T-helper 2 cell treated with Interferon-gamma antibody and Interleukin-4, amounts not matched to agents 5 μg/mL and 100 μg/mL, for 36 hours (primary cell): ENCODE results near the gene SCYGR1.
"Not testable (repeated sequence)": the region's sequence is repeated elsewhere in the genome, so short reads cannot be mapped to it uniquely, and the experiment has no call there.

Source experiments
- DNase-seq: peaks from one replicate; pipeline ENCODE4 v3.0.0; 2021; ENCODE audit warnings: low spot score
- H3K27ac Mint-ChIP-seq: one replicate; pipeline ENCODE4 v1.8.0; 2021; ENCODE audit warnings: mild to moderate bottlenecking, mixed read lengths
- H3K27me3 Mint-ChIP-seq: one replicate; pipeline ENCODE4 v1.8.0; 2021; ENCODE audit warnings: low read depth, mixed read lengths
- H3K36me3 Mint-ChIP-seq: one replicate; pipeline ENCODE4 v1.8.0; 2021; ENCODE audit warnings: low read depth, mixed read lengths
- H3K4me1 Mint-ChIP-seq: one replicate; pipeline ENCODE4 v1.8.0; 2021; ENCODE audit warnings: low read depth, mixed read lengths
- H3K4me3 Mint-ChIP-seq: one replicate; pipeline ENCODE4 v1.8.0; 2022; ENCODE audit warnings: mild to moderate bottlenecking, moderate library complexity, mixed read lengths
- H3K9me3 Mint-ChIP-seq: one replicate; pipeline ENCODE4 v1.8.0; 2021; ENCODE audit warnings: mixed read lengths

Gene SCYGR1

GRCh38 chr2:227387583-227387982, at the start of gene SCYGR1:
Gene SCYGR1, minus strand, starts transcription at chr2:227387949. Its CDS starts 0 bp downstream, at chr2:227387949.
- not testable (repeated sequence) for DNase-seq, H3K4me3 Mint-ChIP-seq, H3K27me3 Mint-ChIP-seq, H3K4me1 Mint-ChIP-seq, H3K36me3 Mint-ChIP-seq, H3K27ac Mint-ChIP-seq, H3K9me3 Mint-ChIP-seq

GRCh38 chr2:227436436-227437174, 48.9 kb upstream of the SCYGR1 start:
- DNase-seq = no peak
- Mint-ChIP-seq H3K27me3 (no peaks in the 10 kb centered on the region), H3K27ac (no peak overlapping the region), H3K4me3 (no peak overlapping the region), H3K9me3 (peaks cover 14% of the 10 kb centered on the region), H3K36me3 (peaks cover 3% of the 10 kb centered on the region), H3K4me1 (no peaks in the 10 kb centered on the region)

- peaks cover 3% of the 10 kb centered on the region for H3K36me3 Mint-ChIP-seq
- H3K27me3 Mint-ChIP-seq = no peaks in the 10 kb centered on the region
- H3K9me3 Mint-ChIP-seq = peaks cover 14% of the 10 kb centered on the region
- no peak overlapping the region for H3K4me3 Mint-ChIP-seq
- no peak overlapping the region for H3K27ac Mint-ChIP-seq
- H3K4me1 Mint-ChIP-seq = no peaks in the 10 kb centered on the region
- no peak for DNase-seq
Measured at GRCh38 chr2:227433171-227433570, 45.4 kb upstream of the SCYGR1 start.

- DNase-seq = no peak
- no peaks in the 10 kb centered on the region for H3K27me3 Mint-ChIP-seq
- peaks cover 14% of the 10 kb centered on the region for H3K9me3 Mint-ChIP-seq
Measured at GRCh38 chr2:227430639-227431038, 42.9 kb upstream of the SCYGR1 start.

DNA sequence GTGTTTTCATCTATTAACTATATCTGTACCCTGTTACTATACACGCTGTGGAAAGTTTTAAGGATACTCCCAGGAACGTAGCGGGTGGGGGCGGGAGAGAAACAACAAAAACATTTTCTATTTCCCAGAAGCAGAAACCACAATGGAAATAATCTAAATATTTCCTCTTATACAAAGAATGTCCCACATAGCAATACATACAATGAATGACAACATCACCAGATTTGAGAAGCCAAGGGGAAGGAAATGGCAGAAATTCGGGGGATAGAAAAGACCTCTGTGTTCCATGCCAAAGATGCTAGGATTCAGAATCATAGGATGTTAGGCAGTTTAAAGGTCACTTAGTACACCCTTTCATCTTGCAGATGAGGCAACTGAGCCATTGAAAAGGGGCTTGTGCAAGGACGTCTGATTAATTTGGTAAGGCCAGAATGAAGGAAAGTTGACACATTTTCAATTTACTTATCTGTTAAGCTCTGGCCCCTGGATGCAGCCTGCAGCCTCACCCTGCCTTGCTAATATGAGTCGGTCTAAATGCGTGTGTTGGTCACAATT, 41.1 kb upstream of the SCYGR1 start:
- Mint-ChIP-seq H3K4me3 (no peak overlapping the region), H3K36me3 (peaks cover 3% of the 10 kb centered on the region), H3K27me3 (no peaks in the 10 kb centered on the region), H3K4me1 (no peaks in the 10 kb centered on the region), H3K27ac (no peak overlapping the region), H3K9me3 (peaks cover 11% of the 10 kb centered on the region)
- no peak for DNase-seq

More at GRCh38 chr2:227430639-227431038, 42.9 kb upstream of the SCYGR1 start:
- no peaks in the 10 kb centered on the region for H3K4me1 Mint-ChIP-seq
- H3K4me3 Mint-ChIP-seq = no peak overlapping the region
- H3K36me3 Mint-ChIP-seq = peaks cover 3% of the 10 kb centered on the region
- no peak overlapping the region for H3K27ac Mint-ChIP-seq

DNA sequence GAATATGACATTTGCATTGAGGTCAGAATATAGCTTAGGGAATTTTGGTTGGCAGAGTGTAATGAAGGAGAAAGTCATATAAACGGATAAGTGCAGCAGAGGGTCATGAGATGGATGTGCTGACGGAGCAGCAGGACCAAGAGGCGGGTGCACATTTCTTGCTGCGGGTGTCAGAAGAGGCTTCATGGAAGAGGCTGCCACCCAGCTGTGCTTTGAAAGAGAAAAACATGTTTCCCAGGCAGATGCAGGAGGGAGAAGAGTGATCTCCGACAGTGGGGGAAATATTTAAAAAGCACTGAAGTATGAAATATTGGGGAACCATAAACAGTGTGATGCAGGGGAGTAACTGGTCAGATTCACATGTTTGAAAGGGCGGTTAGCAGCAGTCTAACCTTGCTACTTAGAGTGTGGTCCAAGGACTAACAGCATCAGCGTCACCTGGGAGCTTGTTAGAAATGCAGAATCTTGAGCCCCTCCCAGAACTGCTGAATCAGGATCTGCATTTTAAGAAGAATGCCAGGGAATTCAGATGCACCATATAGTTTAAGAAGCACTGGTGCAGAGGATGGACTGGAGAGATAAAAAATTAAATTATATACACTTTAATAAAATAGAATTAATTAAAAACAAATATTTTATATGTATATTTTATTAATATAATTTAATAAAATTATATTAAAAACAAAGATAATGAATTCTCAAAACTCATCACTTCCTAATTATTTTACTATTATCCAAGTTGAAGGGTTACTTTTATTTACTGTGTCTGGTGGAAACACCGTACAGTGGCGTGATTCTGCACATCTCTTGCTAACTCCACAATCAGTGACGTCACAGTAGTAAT, 36.1 kb upstream of the SCYGR1 start:
- H3K36me3 Mint-ChIP-seq = no peaks in the 10 kb centered on the region
- no peaks in the 10 kb centered on the region for H3K27me3 Mint-ChIP-seq
- no peak overlapping the region for H3K4me3 Mint-ChIP-seq
- DNase-seq = no peak
- no peak overlapping the region for H3K27ac Mint-ChIP-seq
- H3K4me1 Mint-ChIP-seq = no peaks in the 10 kb centered on the region
- no peaks in the 10 kb centered on the region for H3K9me3 Mint-ChIP-seq

DNA sequence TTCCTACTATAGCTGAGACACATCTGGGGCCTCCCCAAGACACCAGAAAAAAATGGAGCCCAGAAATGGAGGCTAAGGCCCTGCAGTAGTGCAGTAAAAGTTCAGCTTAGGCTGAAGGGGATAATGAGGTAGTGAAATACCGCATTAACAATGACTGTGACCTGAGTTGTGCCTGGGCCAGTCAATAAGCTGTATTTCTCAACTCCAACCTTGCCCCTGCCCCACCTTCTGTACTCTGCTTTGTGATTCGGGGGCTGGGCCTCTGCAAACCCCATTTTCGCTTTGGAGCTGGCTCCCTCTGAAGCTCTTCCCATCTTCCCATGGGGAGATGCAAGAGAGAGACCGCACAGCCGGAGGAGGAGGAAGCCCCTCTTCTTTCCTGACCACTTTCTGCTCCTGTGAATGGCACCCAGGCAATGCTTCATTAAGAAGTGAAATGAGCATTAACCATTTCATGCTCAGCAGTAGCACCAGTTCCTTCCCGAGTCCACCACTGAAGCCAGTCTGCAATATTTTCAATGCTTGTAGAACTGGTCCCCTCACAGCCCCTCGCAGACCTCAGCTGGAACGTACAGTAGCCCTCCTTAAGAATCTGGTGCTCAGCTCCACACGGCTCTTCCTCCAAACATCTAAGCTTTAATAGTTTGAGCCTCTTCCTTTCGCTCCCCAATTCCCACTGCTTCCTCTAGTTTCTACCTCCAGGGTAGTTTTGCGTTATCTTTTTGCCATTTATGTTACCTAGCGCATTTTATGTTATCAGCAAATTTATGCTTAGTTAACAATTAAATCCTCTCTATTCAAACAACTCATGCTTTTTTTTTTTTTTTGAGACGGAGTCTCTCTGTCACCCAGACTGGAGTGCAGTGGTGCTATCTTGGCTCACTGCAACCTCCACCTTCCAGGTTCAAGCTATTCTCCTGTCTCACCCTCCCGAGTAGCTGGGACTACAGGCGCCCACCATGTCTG, 32.6 kb upstream of the SCYGR1 start:
- peaks cover 6% of the 10 kb centered on the region for H3K4me1 Mint-ChIP-seq
- no peak for DNase-seq
- H3K9me3 Mint-ChIP-seq = no peaks in the 10 kb centered on the region
- H3K4me3 Mint-ChIP-seq = no peak overlapping the region
- no peaks in the 10 kb centered on the region for H3K36me3 Mint-ChIP-seq
- H3K27me3 Mint-ChIP-seq = no peaks in the 10 kb centered on the region
- no peak overlapping the region for H3K27ac Mint-ChIP-seq

- Mint-ChIP-seq H3K9me3 (no peaks in the 10 kb centered on the region), H3K27me3 (no peaks in the 10 kb centered on the region), H3K36me3 (no peaks in the 10 kb centered on the region), H3K27ac (no peak overlapping the region), H3K4me3 (no peak overlapping the region), H3K4me1 (peaks cover 13% of the 10 kb centered on the region)
- DNase-seq = no peak
Measured at GRCh38 chr2:227416701-227417100, 29.0 kb upstream of the SCYGR1 start.

- DNase-seq = no peak
- no peak overlapping the region for H3K27ac Mint-ChIP-seq
- H3K36me3 Mint-ChIP-seq = no peaks in the 10 kb centered on the region
- peaks cover 21% of the 10 kb centered on the region for H3K4me1 Mint-ChIP-seq
- no peak overlapping the region for H3K4me3 Mint-ChIP-seq
- H3K27me3 Mint-ChIP-seq = no peaks in the 10 kb centered on the region
- no peaks in the 10 kb centered on the region for H3K9me3 Mint-ChIP-seq
Measured at GRCh38 chr2:227415538-227416424, 28.0 kb upstream of the SCYGR1 start.

DNA sequence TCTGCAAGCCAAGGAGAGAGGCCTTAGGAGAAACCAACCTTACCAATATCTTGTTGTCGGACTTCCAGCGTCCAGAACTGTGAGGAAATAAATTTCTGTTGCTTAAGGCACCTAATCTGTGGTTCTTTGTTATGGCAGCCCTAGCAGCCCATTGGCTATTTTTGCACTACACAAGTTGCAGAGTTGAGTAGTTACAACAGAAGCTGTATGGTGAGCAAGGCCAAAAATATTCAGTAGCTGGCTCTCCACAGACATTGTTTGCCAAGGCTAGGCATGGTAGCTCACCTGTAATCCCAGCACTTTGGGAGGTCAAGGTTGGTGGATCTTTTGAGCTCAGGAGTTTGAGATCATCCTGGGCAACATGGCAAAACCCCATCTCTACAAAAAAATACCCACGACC, 27.1 kb upstream of the SCYGR1 start:
- H3K36me3 Mint-ChIP-seq = no peaks in the 10 kb centered on the region
- H3K4me3 Mint-ChIP-seq = no peak overlapping the region
- H3K4me1 Mint-ChIP-seq = peaks cover 21% of the 10 kb centered on the region
- no peaks in the 10 kb centered on the region for H3K27me3 Mint-ChIP-seq
- H3K9me3 Mint-ChIP-seq = no peaks in the 10 kb centered on the region
- no peak for DNase-seq
- no peak overlapping the region for H3K27ac Mint-ChIP-seq

GRCh38 chr2:227413371-227413770, 25.6 kb upstream of the SCYGR1 start:
- Mint-ChIP-seq H3K27me3 (no peaks in the 10 kb centered on the region), H3K4me3 (no peak overlapping the region), H3K9me3 (no peaks in the 10 kb centered on the region), H3K27ac (no peak overlapping the region), H3K4me1 (peaks cover 21% of the 10 kb centered on the region), H3K36me3 (no peaks in the 10 kb centered on the region)
- DNase-seq = no peak

DNA sequence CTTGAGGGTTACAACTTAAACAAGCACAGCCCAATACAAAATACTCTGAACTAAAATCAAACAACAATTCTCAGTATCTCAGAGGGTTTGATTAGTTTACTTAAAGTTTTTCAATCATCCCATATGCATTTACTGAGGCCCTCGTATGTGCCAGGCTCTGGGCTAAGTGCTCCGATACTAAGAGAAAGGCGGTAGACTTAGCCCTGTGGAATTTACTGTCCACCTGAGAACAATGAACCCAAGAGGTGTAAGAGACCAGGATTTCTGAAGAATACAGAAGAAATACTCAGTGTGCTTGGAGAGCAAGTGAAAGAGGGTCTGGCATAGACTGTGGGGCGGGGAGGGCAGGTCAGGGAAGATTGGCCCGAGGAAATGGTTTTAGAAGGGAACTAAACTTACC, 25.1 kb upstream of the SCYGR1 start:
- H3K36me3 Mint-ChIP-seq = no peaks in the 10 kb centered on the region
- H3K4me1 Mint-ChIP-seq = peaks cover 21% of the 10 kb centered on the region
- H3K27me3 Mint-ChIP-seq = no peaks in the 10 kb centered on the region
- H3K4me3 Mint-ChIP-seq = no peak overlapping the region
- no peaks in the 10 kb centered on the region for H3K9me3 Mint-ChIP-seq
- no peak for DNase-seq
- no peak overlapping the region for H3K27ac Mint-ChIP-seq

DNA sequence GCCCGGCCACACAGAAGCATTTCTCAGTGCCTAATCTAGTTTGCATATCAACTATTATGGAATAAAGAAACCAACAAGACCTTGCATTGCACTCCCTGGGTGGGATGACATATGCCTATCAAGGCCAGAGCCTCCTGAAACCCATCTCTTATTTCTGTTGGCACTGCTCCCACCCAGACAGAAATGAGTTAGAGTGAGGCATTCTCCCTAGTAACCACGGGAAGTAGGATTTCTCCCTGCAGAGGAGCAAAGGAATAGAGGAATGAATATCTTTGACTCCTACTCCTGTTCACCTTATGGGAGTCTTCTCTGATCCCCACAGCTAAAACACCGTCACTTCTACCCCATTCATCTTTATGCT, 24.2 kb upstream of the SCYGR1 start:
- H3K4me1 Mint-ChIP-seq = peaks cover 21% of the 10 kb centered on the region
- H3K36me3 Mint-ChIP-seq = no peaks in the 10 kb centered on the region
- no peak overlapping the region for H3K27ac Mint-ChIP-seq
- no peak for DNase-seq
- no peaks in the 10 kb centered on the region for H3K9me3 Mint-ChIP-seq
- no peaks in the 10 kb centered on the region for H3K27me3 Mint-ChIP-seq
- no peak overlapping the region for H3K4me3 Mint-ChIP-seq
